ENCODE data around the gene CFDP1. TPM values are rescaled to one million over a fixed set of nuclear protein-coding genes. Genes with fewer than 3 reads are reported as not detected.
A peak's percentile ranks its signal among the peaks of the same experiment; 100 is the strongest.

CFDP1 gene
- polyA plus RNA-seq, 1 donor (not counting 4 experiments of a cell fraction or from before 2014, with no cell fraction given) = 42.1 TPM

GRCh38 chr16:75251280-75252048 lies 181.8 kb downstream of the CFDP1 start, which contains the start of gene BCAR1:
BCAR1 (minus strand) TSS chr16:75251624; CDS start chr16:75251482, 142 bp downstream.
- Histone ChIP-seq H3K27ac (ENCODE audit: control insufficient read depth, insufficient read depth, low read length) (peak within 1 kb of the TSS; percentile 86), H3K9me1 (ENCODE audit: control insufficient read depth, extremely low read depth, insufficient read depth, low read length) (peaks cover 5% of the 10 kb centered on the region), H2AFZ (ENCODE audit: control insufficient read depth, low read length) (no peak within 1 kb of the TSS), H3K4me3 (ENCODE audit: control insufficient read depth in 2 of 3, extremely low read depth in 1 of 3, insufficient read depth in 2 of 3, low read depth in 1 of 3, low read length in 3 of 3) (peak within 1 kb of the TSS; percentile 82 to 93 (median 88)), H3K79me2 (ENCODE audit: control insufficient read depth, insufficient read depth, low read length) (peaks cover 92% of the 10 kb centered on the region), H3K4me2 (ENCODE audit: control insufficient read depth, extremely low read depth, insufficient read depth, low read depth, low read length) (peak within 1 kb of the TSS; percentile 93), H4K20me1 (ENCODE audit: control insufficient read depth, extremely low read depth, insufficient read depth, low read length) (peaks cover 32% of the 10 kb centered on the region), H3K27me3 (ENCODE audit: control insufficient read depth, extremely low read depth, insufficient read depth, low read length) (no peaks in the 10 kb centered on the region), H3K36me3 (ENCODE audit: control insufficient read depth in 2 of 2, extremely low read depth in 1 of 2, insufficient read depth in 2 of 2, low read length in 2 of 2) (peaks cover 2 to 16% of the 10 kb centered on the region in 2 experiments), H3K9me3 (ENCODE audit: control insufficient read depth, low read depth, low read length) (no peaks in the 10 kb centered on the region), H3K4me1 (ENCODE audit: control insufficient read depth, extremely low read depth, insufficient read depth, low read length) (peaks cover 77% of the 10 kb centered on the region), H3K9ac (ENCODE audit: control insufficient read depth, extremely low read depth, insufficient read depth, low read length) (peak within 1 kb of the TSS; percentile 92)
- TF ChIP-seq CTCF (optimal IDR thresholded peaks at IDR 0.05 in 1 of 3, IDR thresholded peaks at IDR 0.05 in 1 of 3, conservative IDR thresholded peaks at IDR 0.05 in 1 of 3; ENCODE audit: extremely low read depth in 1 of 3, insufficient read depth in 2 of 3, low read length in 3 of 3) (no peak), EZH2 (IDR thresholded peaks at IDR 0.05; ENCODE audit: low read length) (no peak)
- FAIRE-seq = peak; percentile 41
- dilution Hi-C loops (cut with MboI; ENCODE audit: extremely low pct_ligation_motif_present, low sequenced_read_pairs) = no loop called here
- no peak for DNase-seq (ENCODE audit: low read depth, low spot score)

- Histone ChIP-seq H3K9ac (ENCODE audit: control insufficient read depth, extremely low read depth, insufficient read depth, low read length) (peak overlapping the region; percentile 92), H3K36me3 (ENCODE audit: control insufficient read depth in 2 of 2, extremely low read depth in 1 of 2, insufficient read depth in 2 of 2, low read length in 2 of 2) (peaks cover 2 to 17% of the 10 kb centered on the region in 2 experiments), H3K4me2 (ENCODE audit: control insufficient read depth, extremely low read depth, insufficient read depth, low read depth, low read length) (peak overlapping the region; percentile 93), H3K9me3 (ENCODE audit: control insufficient read depth, low read depth, low read length) (no peaks in the 10 kb centered on the region), H3K27ac (ENCODE audit: control insufficient read depth, insufficient read depth, low read length) (peak overlapping the region; percentile 86), H3K27me3 (ENCODE audit: control insufficient read depth, extremely low read depth, insufficient read depth, low read length) (no peaks in the 10 kb centered on the region), H3K9me1 (ENCODE audit: control insufficient read depth, extremely low read depth, insufficient read depth, low read length) (peaks cover 5% of the 10 kb centered on the region), H4K20me1 (ENCODE audit: control insufficient read depth, extremely low read depth, insufficient read depth, low read length) (peaks cover 30% of the 10 kb centered on the region), H3K4me1 (ENCODE audit: control insufficient read depth, extremely low read depth, insufficient read depth, low read length) (peaks cover 77% of the 10 kb centered on the region), H3K4me3 (ENCODE audit: control insufficient read depth in 2 of 3, extremely low read depth in 1 of 3, insufficient read depth in 2 of 3, low read depth in 1 of 3, low read length in 3 of 3) (peak overlapping the region; percentile 82 to 93 (median 88)), H3K79me2 (ENCODE audit: control insufficient read depth, insufficient read depth, low read length) (peaks cover 92% of the 10 kb centered on the region), H2AFZ (ENCODE audit: control insufficient read depth, low read length) (no peak overlapping the region)
- TF ChIP-seq CTCF (optimal IDR thresholded peaks at IDR 0.05 in 1 of 3, IDR thresholded peaks at IDR 0.05 in 1 of 3, conservative IDR thresholded peaks at IDR 0.05 in 1 of 3; ENCODE audit: extremely low read depth in 1 of 3, insufficient read depth in 2 of 3, low read length in 3 of 3) (no peak), EZH2 (IDR thresholded peaks at IDR 0.05; ENCODE audit: low read length) (no peak)
- DNase-seq (ENCODE audit: low read depth, low spot score) (no peak), FAIRE-seq (no peak)
- dilution Hi-C loops (cut with MboI; ENCODE audit: extremely low pct_ligation_motif_present, low sequenced_read_pairs) = no loop called here
These were observed 182.5 kb downstream of the CFDP1 start for GRCh38 chr16:75250809-75251279.

Measured in keratinocyte (primary cell).